ENCODE measurements around the gene SNU13. TPM values are rescaled to one million over a fixed set of nuclear protein-coding genes. Genes with fewer than 3 reads are reported as not detected.
"Not testable (repeated sequence)": the region's sequence is repeated elsewhere in the genome, so short reads cannot be mapped to it uniquely, and the experiment has no call there.

Gene SNU13
- total RNA-seq, 2 donors from 2014 or later = 193 to 235 TPM

GRCh38 chr22:41631115-41631514 is 57.6 kb downstream of the SNU13 start:
- not testable (repeated sequence) for DNase-seq (ENCODE audit: low spot score in 2 of 2); H3K9me3 Mint-ChIP-seq; H3K27ac Mint-ChIP-seq; ATAC-seq
- H3K36me3 Mint-ChIP-seq = peaks cover 12 to 34% of the 10 kb centered on the region in 2 donors

- no peak for ATAC-seq
- no peak for DNase-seq (ENCODE audit: low spot score in 2 of 2)
- no peak overlapping the region for H3K27ac Mint-ChIP-seq
- no peaks in the 10 kb centered on the region for H3K9me3 Mint-ChIP-seq
- H3K36me3 Mint-ChIP-seq = peaks cover 25 to 45% of the 10 kb centered on the region in 2 donors
Measured at GRCh38 chr22:41625577-41625976, 63.1 kb downstream of the SNU13 start.

Other genes starting within 250 kb of the SNU13 start
- gene TOB2, start 242.1 kb downstream of the SNU13 start, total RNA-seq = 10 to 100 TPM; 28.1 to 29.9 TPM
- 10 to 100 TPM; 61.3 to 76.5 TPM for gene PHF5A, start 220.2 kb downstream of the SNU13 start, total RNA-seq
- 100 to 1,000 TPM in 1 of 2 donors, 10 to 100 TPM in 1; 100.0 to 112 TPM for gene ACO2, start 219.8 kb downstream of the SNU13 start, total RNA-seq
- gene POLR3H, start 144.4 kb downstream of the SNU13 start, total RNA-seq = 10 to 100 TPM; 11.2 to 32.7 TPM
- gene CSDC2, start 127.9 kb downstream of the SNU13 start, total RNA-seq = not detected
- 10 to 100 TPM; 43.4 to 49.9 TPM for gene PMM1, start 99.0 kb downstream of the SNU13 start, total RNA-seq
- gene DESI1, start 67.8 kb downstream of the SNU13 start, total RNA-seq = 10 to 100 TPM; 18.3 to 44.8 TPM
- gene XRCC6, start 67.6 kb downstream of the SNU13 start, total RNA-seq = 100 to 1,000 TPM; 283 to 423 TPM
- 10 to 100 TPM; 28.3 to 36.9 TPM for gene MEI1, start 10.6 kb upstream of the SNU13 start, total RNA-seq
- 10 to 100 TPM; 16.7 to 31.7 TPM for gene CCDC134, start 111.8 kb upstream of the SNU13 start, total RNA-seq
- gene SREBF2, start 144.2 kb upstream of the SNU13 start, total RNA-seq = 100 to 1,000 TPM; 162 to 163 TPM
- 1 to 10 TPM; 1.1 to 4.2 TPM for gene SHISA8, start 226.2 kb upstream of the SNU13 start, total RNA-seq
- 1 to 10 TPM; 4.4 to 8.4 TPM for gene TNFRSF13C, start 237.9 kb upstream of the SNU13 start, total RNA-seq